ENCODE measurements around the gene IGSF8. TPM values are rescaled to one million over a fixed set of nuclear protein-coding genes. Genes with fewer than 3 reads are reported as not detected.

IGSF8 gene
- total RNA-seq, 1 donor from 2014 or later = 25.3 TPM

- TF ChIP-seq, protein P1, sequence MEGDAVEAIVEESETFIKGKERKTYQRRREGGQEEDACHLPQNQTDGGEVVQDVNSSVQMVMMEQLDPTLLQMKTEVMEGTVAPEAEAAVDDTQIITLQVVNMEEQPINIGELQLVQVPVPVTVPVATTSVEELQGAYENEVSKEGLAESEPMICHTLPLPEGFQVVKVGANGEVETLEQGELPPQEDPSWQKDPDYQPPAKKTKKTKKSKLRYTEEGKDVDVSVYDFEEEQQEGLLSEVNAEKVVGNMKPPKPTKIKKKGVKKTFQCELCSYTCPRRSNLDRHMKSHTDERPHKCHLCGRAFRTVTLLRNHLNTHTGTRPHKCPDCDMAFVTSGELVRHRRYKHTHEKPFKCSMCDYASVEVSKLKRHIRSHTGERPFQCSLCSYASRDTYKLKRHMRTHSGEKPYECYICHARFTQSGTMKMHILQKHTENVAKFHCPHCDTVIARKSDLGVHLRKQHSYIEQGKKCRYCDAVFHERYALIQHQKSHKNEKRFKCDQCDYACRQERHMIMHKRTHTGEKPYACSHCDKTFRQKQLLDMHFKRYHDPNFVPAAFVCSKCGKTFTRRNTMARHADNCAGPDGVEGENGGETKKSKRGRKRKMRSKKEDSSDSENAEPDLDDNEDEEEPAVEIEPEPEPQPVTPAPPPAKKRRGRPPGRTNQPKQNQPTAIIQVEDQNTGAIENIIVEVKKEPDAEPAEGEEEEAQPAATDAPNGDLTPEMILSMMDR (IDR thresholded peaks at IDR 0.05) = no peak
- Mint-ChIP-seq H3K9me3 (ENCODE audit: low read depth) (no peaks in the 10 kb centered on the region), H3K4me3 (ENCODE audit: unreplicated experiment) (no peak overlapping the region), H3K36me3 (ENCODE audit: low read depth) (peaks cover 5% of the 10 kb centered on the region), H3K27ac (ENCODE audit: unreplicated experiment) (no peak overlapping the region), H3K27me3 (ENCODE audit: low read depth) (no peaks in the 10 kb centered on the region), H3K4me1 (ENCODE audit: low read depth) (peaks cover 13% of the 10 kb centered on the region)
- no peak for DNase-seq (ENCODE audit: low spot score)
Observed at GRCh38 chr1:160095382-160096105, 2.9 kb downstream of the IGSF8 start.

GRCh38 chr1:160094806-160095205 lies 3.6 kb downstream of the IGSF8 start:
- Mint-ChIP-seq H3K4me3 (ENCODE audit: unreplicated experiment) (no peak overlapping the region), H3K27ac (ENCODE audit: unreplicated experiment) (no peak overlapping the region)
- TF ChIP-seq, protein P1 (IDR thresholded peaks at IDR 0.05) = no peak

DNA sequence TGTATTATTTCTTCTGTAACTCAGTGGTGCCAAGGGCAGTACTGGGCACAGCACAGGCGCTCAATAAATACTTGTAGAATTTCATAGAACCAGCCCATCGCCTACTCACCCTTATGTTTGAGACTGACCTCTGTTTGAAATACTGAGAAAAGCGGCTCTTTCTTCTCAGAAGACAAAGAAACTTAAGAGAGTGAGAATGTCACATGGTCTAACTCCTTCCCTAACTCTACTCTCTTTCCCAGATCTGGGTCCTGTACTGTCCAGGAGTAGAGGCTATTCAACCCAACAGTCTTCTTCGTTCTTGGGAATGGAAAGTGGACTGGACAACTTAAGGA lies 4.2 kb downstream of the IGSF8 start:
- no peaks in the 10 kb centered on the region for H3K9me3 Mint-ChIP-seq (ENCODE audit: low read depth)
- H3K4me1 Mint-ChIP-seq (ENCODE audit: low read depth) = peaks cover 11% of the 10 kb centered on the region
- no peak for DNase-seq (ENCODE audit: low spot score)
- H3K27ac Mint-ChIP-seq (ENCODE audit: unreplicated experiment) = no peak overlapping the region
- H3K27me3 Mint-ChIP-seq (ENCODE audit: low read depth) = no peaks in the 10 kb centered on the region
- TF ChIP-seq, protein P1 (IDR thresholded peaks at IDR 0.05) = no peak
- peaks cover 5% of the 10 kb centered on the region for H3K36me3 Mint-ChIP-seq (ENCODE audit: low read depth)
- H3K4me3 Mint-ChIP-seq (ENCODE audit: unreplicated experiment) = no peak overlapping the region

More at GRCh38 chr1:160094806-160095205, 3.6 kb downstream of the IGSF8 start:
- peaks cover 13% of the 10 kb centered on the region for H3K4me1 Mint-ChIP-seq (ENCODE audit: low read depth)
- DNase-seq (ENCODE audit: low spot score) = no peak
- no peaks in the 10 kb centered on the region for H3K27me3 Mint-ChIP-seq (ENCODE audit: low read depth)
- no peaks in the 10 kb centered on the region for H3K9me3 Mint-ChIP-seq (ENCODE audit: low read depth)
- peaks cover 5% of the 10 kb centered on the region for H3K36me3 Mint-ChIP-seq (ENCODE audit: low read depth)

DNA sequence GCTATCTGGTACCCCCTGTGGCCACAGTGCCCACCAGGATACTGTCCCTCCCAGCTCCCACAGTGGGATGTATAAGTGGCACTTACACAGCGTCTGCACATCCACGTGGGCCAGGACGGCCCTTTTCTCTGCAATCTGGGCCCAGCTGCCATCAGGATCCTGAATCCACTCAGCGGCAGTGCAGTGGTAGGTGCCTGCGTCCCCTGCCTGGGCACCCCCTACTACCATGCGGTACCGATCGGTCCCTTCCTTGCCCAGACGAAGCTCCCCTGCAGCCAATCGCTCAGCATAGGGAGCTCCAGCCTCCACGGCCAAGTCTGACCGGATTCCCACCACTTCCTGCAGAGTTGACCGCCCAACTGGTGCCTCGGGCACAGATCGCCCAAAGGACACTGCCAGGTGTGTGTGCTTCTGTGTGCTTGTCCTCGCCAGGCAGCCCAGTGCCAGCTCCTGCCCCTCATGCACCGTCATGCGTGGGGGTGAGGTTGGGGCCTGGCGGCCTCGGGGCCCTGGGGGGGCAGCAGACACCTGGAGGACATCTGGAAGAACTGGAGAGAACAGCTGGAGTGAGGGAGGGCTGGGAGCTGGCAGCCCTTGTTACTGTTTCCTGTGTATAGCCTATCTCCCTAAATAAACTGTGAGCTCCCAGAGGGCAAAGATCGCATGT lies 4.7 kb downstream of the IGSF8 start:
- peaks cover 5% of the 10 kb centered on the region for H3K36me3 Mint-ChIP-seq (ENCODE audit: low read depth)
- no peaks in the 10 kb centered on the region for H3K9me3 Mint-ChIP-seq (ENCODE audit: low read depth)
- no peaks in the 10 kb centered on the region for H3K27me3 Mint-ChIP-seq (ENCODE audit: low read depth)
- DNase-seq (ENCODE audit: low spot score) = peak; percentile 75
- peaks cover 9% of the 10 kb centered on the region for H3K4me1 Mint-ChIP-seq (ENCODE audit: low read depth)
- no peak overlapping the region for H3K4me3 Mint-ChIP-seq (ENCODE audit: unreplicated experiment)
- TF ChIP-seq, protein P1 (IDR thresholded peaks at IDR 0.05) = no peak
- H3K27ac Mint-ChIP-seq (ENCODE audit: unreplicated experiment) = no peak overlapping the region

DNA sequence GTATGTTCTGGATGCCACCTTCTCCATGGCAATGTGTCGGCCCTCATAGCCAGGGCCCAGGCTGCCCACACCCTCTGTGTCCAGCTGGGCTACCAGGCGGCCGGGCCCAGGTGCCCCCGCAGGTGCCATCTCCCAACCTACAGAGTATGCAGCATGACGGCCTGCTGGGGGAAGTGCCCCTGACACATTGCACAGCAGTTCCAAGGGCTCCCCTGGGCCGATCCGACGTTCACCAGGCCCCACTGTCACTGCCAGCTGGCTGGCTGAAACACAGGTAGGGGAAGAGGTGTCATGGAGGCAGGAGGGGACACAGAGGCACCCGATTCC lies 5.4 kb downstream of the IGSF8 start:
- Mint-ChIP-seq H3K27me3 (ENCODE audit: low read depth) (no peaks in the 10 kb centered on the region), H3K27ac (ENCODE audit: unreplicated experiment) (no peak overlapping the region), H3K36me3 (ENCODE audit: low read depth) (peaks cover 5% of the 10 kb centered on the region), H3K9me3 (ENCODE audit: low read depth) (no peaks in the 10 kb centered on the region), H3K4me1 (ENCODE audit: low read depth) (peaks cover 9% of the 10 kb centered on the region), H3K4me3 (ENCODE audit: unreplicated experiment) (no peak overlapping the region)
- TF ChIP-seq, protein P1 (IDR thresholded peaks at IDR 0.05) = no peak
- no peak for DNase-seq (ENCODE audit: low spot score)

Data from chondrocyte (in vitro differentiated cells).